H1 (cell line): ENCODE measurements around the gene ZNF479. TPM values are rescaled to one million over a fixed set of nuclear protein-coding genes. Genes with fewer than 3 reads are reported as not detected.

ENCODE experiments used
- CTCF ChIA-PET: fragments of 300-600 bp; sonication (Branson Sonifier 250); formaldehyde crosslinking; loops from one replicate; lab custom pipeline; 2021; ENCODE audit not compliant: partially characterized antibody; lab: Charles Lee
- POLR2A ChIA-PET: fragments of 300-600 bp; sonication (Branson Sonifier 250); formaldehyde crosslinking; loops from one replicate; lab custom pipeline; 2021; ENCODE audit warnings: inconsistent platforms; ENCODE audit not compliant: partially characterized antibody; lab: Charles Lee
- DNase-seq, 2 experiments: peaks; one replicate each; pipeline versions ENCODE4 v3.0.0 to v3.0.0-alpha.2; 2010 to 2022; ENCODE audit warnings: low spot score in 2 of 2, low read depth in 1 of 2, mixed read lengths in 1 of 2
- FAIRE-seq: peaks from 2 replicates; lab custom pipeline; 2011; peaks lifted over from hg19 to GRCh38; lab: Jason Lieb, UNC
- H2AFZ ChIP-seq: 2 replicates; pipeline ENCODE4 v1.8.1; 2012; ENCODE audit warnings: low read length, inconsistent platforms
- H2AK5ac ChIP-seq: 2 replicates; pipeline ENCODE4 v1.6.1; 2013; ENCODE audit warnings: low read depth, low read length
- H2BK120ac ChIP-seq: replicated peaks from 2 replicates; pipeline ENCODE3; 2013; ENCODE audit warnings: low read depth, low read length, inconsistent platforms
- H2BK12ac ChIP-seq: 2 replicates; pipeline ENCODE4 v1.6.1; 2013; ENCODE audit warnings: low read depth, low read length
- H2BK15ac ChIP-seq: 2 replicates; pipeline ENCODE4 v1.6.1; 2013; ENCODE audit warnings: low read length
- H2BK20ac ChIP-seq: 2 replicates; pipeline ENCODE4 v1.6.1; 2013; ENCODE audit warnings: low read length
- H2BK5ac ChIP-seq: 2 replicates; pipeline ENCODE4 v1.6.1; 2013; ENCODE audit warnings: low read depth, low read length
- H3K14ac ChIP-seq: 2 replicates; pipeline ENCODE4 v1.6.1; 2013; ENCODE audit warnings: inconsistent platforms; ENCODE audit not compliant: insufficient read length
- H3K18ac ChIP-seq: 2 replicates; pipeline ENCODE4 v1.6.1; 2013; ENCODE audit warnings: low read length; ENCODE audit errors: extremely low read depth
- H3K23ac ChIP-seq: 2 replicates; pipeline ENCODE4 v1.6.1; 2013; ENCODE audit warnings: inconsistent platforms; ENCODE audit not compliant: insufficient read length
- H3K23me2 ChIP-seq: 2 replicates; pipeline ENCODE4 v1.6.1; 2013; ENCODE audit warnings: low read depth, low read length
- H3K27ac ChIP-seq: 2 replicates; pipeline ENCODE4 v1.6.1; 2011; ENCODE audit warnings: low read depth, low read length, inconsistent platforms
- H3K27me3 ChIP-seq, 4 experiments: replicated peaks in 1 of 4; 1 replicate in 1 of 4; 2 replicates in 3 of 4; pipeline versions ENCODE4 v1.6.1 to v1.8.1; 2011 to 2013; ENCODE audit warnings: low read length in 3 of 4, mild to moderate bottlenecking in 3 of 4, inconsistent platforms in 2 of 4, mixed read lengths in 2 of 4, moderate library complexity in 1 of 4; ENCODE audit not compliant: control insufficient read depth in 3 of 4, insufficient read depth in 3 of 4; ENCODE audit errors: extremely low read depth in 1 of 4
- H3K36me3 ChIP-seq, 4 experiments: 2 replicates each; pipeline versions ENCODE4 v1.6.1 to v1.8.1; 2011 to 2013; ENCODE audit warnings: mild to moderate bottlenecking in 4 of 4, low read length in 3 of 4, moderate library complexity in 2 of 4, control low read depth in 1 of 4, inconsistent platforms in 1 of 4; ENCODE audit not compliant: insufficient read depth in 4 of 4, control insufficient read depth in 2 of 4
- H3K4ac ChIP-seq: replicated peaks from 2 replicates; pipeline ENCODE3; 2013; ENCODE audit warnings: low read length, low read depth, mixed read lengths, inconsistent platforms; ENCODE audit not compliant: insufficient read length
- H3K4me1 ChIP-seq, 4 experiments: replicated peaks in 1 of 4; 1 replicate in 1 of 4; 2 replicates in 3 of 4; pipeline versions ENCODE4 v1.6.1 to v1.8.1; 2011 to 2013; ENCODE audit warnings: low read length in 3 of 4, inconsistent platforms in 2 of 4, mixed read lengths in 1 of 4; ENCODE audit not compliant: insufficient read depth in 4 of 4, control insufficient read depth in 3 of 4
- H3K4me2 ChIP-seq, 2 experiments: 2 replicates each; pipeline versions ENCODE4 v1.6.1 to v1.8.1; 2011 to 2013; ENCODE audit warnings: low read depth in 2 of 2, low read length in 2 of 2, control low read depth in 1 of 2, inconsistent platforms in 1 of 2, mild to moderate bottlenecking in 1 of 2; ENCODE audit not compliant: insufficient read depth in 1 of 2
- H3K4me3 ChIP-seq, 4 experiments: fragments of 200-600, 300-600 bp in 1 of 4; sonication (generic), shearing (Covaris generic), sonication (Bioruptor Twin) in 1 of 4; 2 replicates each; pipeline versions ENCODE4 v1.5.1 to v1.8.1; 2011 to 2016; ENCODE audit warnings: low read length in 4 of 4, low read depth in 3 of 4, control low read depth in 2 of 4, inconsistent platforms in 2 of 4, mild to moderate bottlenecking in 2 of 4, mixed read lengths in 1 of 4, moderate library complexity in 1 of 4; ENCODE audit not compliant: insufficient read depth in 2 of 4; ENCODE audit errors: extremely low read depth in 1 of 4
- H3K56ac ChIP-seq: replicated peaks from 2 replicates; pipeline ENCODE3; 2013; ENCODE audit warnings: low read depth, mild to moderate bottlenecking, mixed read lengths, low read length, inconsistent platforms; ENCODE audit not compliant: insufficient read length
- H3K79me1 ChIP-seq: 2 replicates; pipeline ENCODE4 v1.6.1; 2013; ENCODE audit warnings: low read depth, low read length, control low read depth
- H3K79me2 ChIP-seq, 2 experiments: 2 replicates each; pipeline versions ENCODE4 v1.6.1 to v1.8.1; 2012 to 2013; ENCODE audit warnings: low read length in 2 of 2, mild to moderate bottlenecking in 2 of 2, inconsistent platforms in 1 of 2; ENCODE audit not compliant: insufficient read depth in 2 of 2, control insufficient read depth in 1 of 2
- H3K9ac ChIP-seq, 4 experiments: replicated peaks in 1 of 4; 1 replicate in 1 of 4; 2 replicates in 3 of 4; pipeline versions ENCODE4 v1.6.1 to v1.8.1; 2011 to 2013; ENCODE audit warnings: low read depth in 3 of 4, low read length in 3 of 4, control low read depth in 2 of 4, mild to moderate bottlenecking in 2 of 4, moderate library complexity in 2 of 4, inconsistent platforms in 1 of 4; ENCODE audit errors: extremely low read depth in 1 of 4
- H3K9me3 ChIP-seq, 2 experiments: 2 replicates each; pipeline versions ENCODE4 v1.6.1 to v1.8.1; 2012 to 2013; ENCODE audit warnings: mild to moderate bottlenecking in 2 of 2, moderate library complexity in 2 of 2, control low read depth in 1 of 2, inconsistent platforms in 1 of 2, low read depth in 1 of 2, low read length in 1 of 2, mixed read lengths in 1 of 2; ENCODE audit not compliant: insufficient read depth in 2 of 2
- H4K20me1 ChIP-seq, 2 experiments: replicated peaks in 1 of 2; 2 replicates each; pipeline versions ENCODE3 to v1.8.1; 2011 to 2013; ENCODE audit warnings: inconsistent platforms in 2 of 2, low read length in 2 of 2, mild to moderate bottlenecking in 1 of 2; ENCODE audit not compliant: insufficient read depth in 2 of 2, control insufficient read depth in 1 of 2
- H4K5ac ChIP-seq: 2 replicates; pipeline ENCODE4 v1.6.1; 2013; ENCODE audit warnings: low read length, low read depth, mixed read lengths, inconsistent platforms; ENCODE audit not compliant: insufficient read length
- H4K8ac ChIP-seq: 2 replicates; pipeline ENCODE4 v1.8.0; 2013; ENCODE audit warnings: mild to moderate bottlenecking, moderate library complexity, low read length, inconsistent platforms; ENCODE audit not compliant: insufficient read depth; ENCODE audit errors: extremely low read depth
- H4K91ac ChIP-seq: replicated peaks from 2 replicates; pipeline ENCODE3; 2013; ENCODE audit warnings: low read length, mixed read lengths, inconsistent platforms; ENCODE audit not compliant: insufficient read length
- ATF2 ChIP-seq: IDR thresholded peaks from 2 replicates; pipeline ENCODE4 v1.6.1; 2012; ENCODE audit warnings: low read length, inconsistent platforms
- BRCA1 ChIP-seq: IDR thresholded peaks from 2 replicates; pipeline ENCODE4 v1.6.1; 2012; ENCODE audit warnings: low read depth, low read length, improper control_type of control experiment
- CBX5 ChIP-seq: fragments of 300-800, 300-1000 bp; sonication (generic); IDR thresholded peaks from 2 replicates; pipeline ENCODE4 v1.7.1; 2016; ENCODE audit warnings: antibody characterized with exemption, low read length, low read depth
- E2F6 ChIP-seq: IDR thresholded peaks from 2 replicates; pipeline ENCODE4 v1.6.1; 2012; ENCODE audit warnings: inconsistent platforms
- GTF2F1 ChIP-seq: IDR thresholded peaks from 2 replicates; pipeline ENCODE4 v1.6.1; 2012; ENCODE audit warnings: low read depth, low read length, improper control_type of control experiment, borderline replicate concordance
- JUN ChIP-seq: IDR thresholded peaks from 2 replicates; pipeline ENCODE4 v1.6.1; 2011; ENCODE audit warnings: low read depth, mild to moderate bottlenecking, improper control_type of control experiment, low read length
- SIN3A ChIP-seq, 2 experiments: IDR thresholded peaks in 1 of 2; conservative IDR thresholded peaks in 1 of 2; 2 replicates each; pipeline ENCODE4 v1.6.1; 2011 to 2012; ENCODE audit warnings: low read length in 2 of 2, improper control_type of control experiment in 1 of 2, low read depth in 1 of 2, mild to moderate bottlenecking in 1 of 2
- SIRT6 ChIP-seq: IDR thresholded peaks from one replicate; pipeline ENCODE4 v1.7.1; 2012; ENCODE audit warnings: low read length, inconsistent platforms
- SP4 ChIP-seq: IDR thresholded peaks from 2 replicates; pipeline ENCODE4 v1.6.1; 2012; ENCODE audit warnings: low read length, inconsistent platforms
- SRF ChIP-seq: IDR thresholded peaks from 2 replicates; pipeline ENCODE4 v1.6.1; 2011; ENCODE audit warnings: mild to moderate bottlenecking, low read depth, low read length, moderate library complexity
- WGBS, 2 experiments: shearing (Covaris generic) in 1 of 2; methylation state at CpG; one replicate each; pipeline versions ENCODE4 v1.1.6 to v1.1.7; 2013 to 2015; ENCODE audit warnings: low lambda C conversion rate in 2 of 2, mixed read lengths in 2 of 2, inconsistent platforms in 1 of 2, low coverage in 1 of 2, missing lambda C conversion rate in 1 of 2; ENCODE audit not compliant: insufficient replicate concordance in 2 of 2, insufficient coverage in 1 of 2, insufficient read length in 1 of 2; ENCODE audit errors: extremely low coverage in 1 of 2, missing lambda C conversion rate in 1 of 2; 5-methylcytosine and 5-hydroxymethylcytosine counted together
- polyA plus RNA-seq, 7 experiments: library from polyadenylated mRNA; depleted of rRNA in 3 of 7; stranded (reverse) in 5 of 7; unstranded in 2 of 7; fragments of >200 nt in 5 of 7; fragments of 200-250 nt in 2 of 7; gene quantifications; 1 replicate in 5 of 7; 2 replicates in 1 of 7; 4 replicates in 1 of 7; pipeline versions ENCODE4 v1.2.1 to v1.2.3, GENCODE V29; 2011 to 2013; ENCODE audit warnings: missing spikeins in 2 of 7, mixed read lengths in 2 of 7
- total RNA-seq: library from RNA; stranded (reverse); fragmentation: NEBNext Ultra II Directional; extraction: Animal tissue kit (Norgen Biotek cat#: 25700); gene quantifications from 2 replicates; pipeline ENCODE4 v1.2.1, GENCODE V29; 2021

The ZNF479 gene
- total and polyA plus RNA-seq, 2 of the 8 experiments (the other 6 are each of a cell fraction or from before 2014, with no cell fraction given), result not detected

- H2AK5ac ChIP-seq, result no peak overlapping the region
- ChIA-PET POLR2A (no interaction called here), CTCF (no interaction called here)
- H3K36me3 ChIP-seq, result no peaks in the 10 kb centered on the region; a peak in 2 of 8 replicates
- H4K20me1 ChIP-seq, result no peaks in the 10 kb centered on the region
- no peak overlapping the region for H2BK5ac ChIP-seq
- no peaks in the 10 kb centered on the region for H3K79me2 ChIP-seq
- no peak overlapping the region for H3K4me3 ChIP-seq
- DNase-seq (no peak), FAIRE-seq (no peak)
- H3K79me1 ChIP-seq, result no peaks in the 10 kb centered on the region
- H4K8ac ChIP-seq, result no peak overlapping the region
- H3K23ac ChIP-seq, result no peak overlapping the region
- no peak overlapping the region for H4K91ac ChIP-seq
- no peaks in the 10 kb centered on the region for H3K23me2 ChIP-seq
- no peak overlapping the region for H2BK120ac ChIP-seq
- H3K9ac ChIP-seq, result no peak overlapping the region
- no peak overlapping the region for H2BK15ac ChIP-seq
- H3K27ac ChIP-seq, result no peak overlapping the region
- no peaks in the 10 kb centered on the region for H3K27me3 ChIP-seq
- no peak overlapping the region for H3K18ac ChIP-seq
- H2BK20ac ChIP-seq, result no peak overlapping the region
- no peak overlapping the region for H3K4ac ChIP-seq
- H2AFZ ChIP-seq, result no peak overlapping the region
- H3K9me3 ChIP-seq, result peaks cover 42 to 68% of the 10 kb centered on the region in 2 experiments; a peak in 3 of 4 replicates
- no peak overlapping the region for H2BK12ac ChIP-seq
- no peak overlapping the region for H3K4me2 ChIP-seq
- H4K5ac ChIP-seq, result no peak overlapping the region
- WGBS, 2 experiments, result 80% methylated on average over 19 of the region's 21 CpGs; no CpG with 5 or more reads in 1 of the 2 experiments
- no peak overlapping the region for H3K56ac ChIP-seq
- no peak overlapping the region for H3K14ac ChIP-seq
- no peaks in the 10 kb centered on the region for H3K4me1 ChIP-seq
- no peak for TF ChIP-seq BRCA1
- TF ChIP-seq CBX5, result no peak
- no peak for TF ChIP-seq SIN3A (conservative IDR thresholded peaks at IDR 0.05 in 1 of 2, IDR thresholded peaks at IDR 0.05 in 1 of 2; ENCODE audit: low read depth in 1 of 2, low read length in 2 of 2)
- no peak for TF ChIP-seq JUN
- TF ChIP-seq E2F6, result no peak
- TF ChIP-seq SIRT6, result no peak
- no peak for TF ChIP-seq GTF2F1
- TF ChIP-seq SP4, result no peak
- no peak for TF ChIP-seq SRF
- no peak for TF ChIP-seq ATF2
These were observed 45.9 kb upstream of the ZNF479 start for GRCh38 chr7:57177856-57178767.
